Lung (tissue), 12 donors: ENCODE measurements around the gene CCDC85C. TPM values are rescaled to one million over a fixed set of nuclear protein-coding genes. Genes with fewer than 3 reads are reported as not detected.

Source experiments
- ATAC-seq: fragments of 200-7000 bp; cut with Tn5 transposase; one replicate; pipeline ENCODE4 v1.9.1; 2020; ENCODE audit warnings: moderate number of reproducible peaks; ENCODE audit not compliant: insufficient read depth, low FRiP score
- DNase-seq, 3 donors: peaks; one replicate each; pipeline ENCODE4 v3.0.0-alpha.2; 2013 to 2017
- H3K27ac ChIP-seq, 2 donors: one replicate each; pipeline ENCODE4 v1.5.1; 2013; ENCODE audit warnings: mild to moderate bottlenecking in 2 of 2, moderate library complexity in 2 of 2, control low read depth in 1 of 2, inconsistent platforms in 1 of 2, low read depth in 1 of 2, low read length in 1 of 2
- H3K27me3 ChIP-seq, 3 donors: one replicate each; pipeline ENCODE4 v1.5.1; 2013; ENCODE audit warnings: low read length in 2 of 3; ENCODE audit not compliant: control insufficient read depth in 3 of 3, insufficient read depth in 3 of 3
- H3K36me3 ChIP-seq, 4 donors: one replicate each; pipeline ENCODE4 v1.5.1; 2013; ENCODE audit warnings: low read length in 4 of 4, mild to moderate bottlenecking in 1 of 4, moderate library complexity in 1 of 4; ENCODE audit not compliant: control insufficient read depth in 4 of 4, insufficient read depth in 4 of 4
- H3K4me1 ChIP-seq, 5 donors: one replicate each; pipeline ENCODE4 v1.5.1; 2013; ENCODE audit warnings: low read length in 5 of 5, mild to moderate bottlenecking in 2 of 5, moderate library complexity in 1 of 5; ENCODE audit not compliant: control insufficient read depth in 5 of 5, insufficient read depth in 5 of 5
- H3K4me3 ChIP-seq: one replicate; pipeline ENCODE4 v1.5.1; 2013; ENCODE audit warnings: mild to moderate bottlenecking, control low read depth, moderate library complexity
- H3K9ac ChIP-seq, 2 donors: one replicate each; pipeline ENCODE4 v1.5.1; 2013; ENCODE audit warnings: low read length in 2 of 2, control low read depth in 1 of 2; ENCODE audit not compliant: insufficient read depth in 1 of 2
- H3K9me3 ChIP-seq, 4 donors: one replicate each; pipeline ENCODE4 v1.5.1; 2013; ENCODE audit warnings: low read length in 3 of 4, mild to moderate bottlenecking in 1 of 4, moderate library complexity in 1 of 4; ENCODE audit not compliant: control insufficient read depth in 4 of 4, insufficient read depth in 3 of 4
- CTCF ChIP-seq: IDR thresholded peaks from 2 replicates; pipeline ENCODE4 v1.5.1; 2012; ENCODE audit warnings: mild to moderate bottlenecking; ENCODE audit errors: control extremely low read depth, extremely low read depth
- whole genome bisulfite sequencing, 2 donors: extraction: QIAGEN DNeasy Blood & Tissue Kit; methylation state at CpG; one replicate each; pipeline ENCODE4 v1.1.7; 2013; 5-methylcytosine and 5-hydroxymethylcytosine counted together
- polyA plus RNA-seq, 2 donors: library from polyadenylated mRNA; stranded (reverse); fragments of 200-250 nt; gene quantifications; one replicate each; pipeline ENCODE4 v1.2.1, GENCODE V29; 2013
- total RNA-seq, 2 donors: library from RNA; depleted of rRNA in 1 of 2; stranded (reverse); fragments of >200 nt in 1 of 2; gene quantifications; one replicate each; pipeline ENCODE4 v1.2.1, GENCODE V29; 2014 to 2021
- donor health status: control.
- donor health status: control.
- donor health status: Bipolar disorder and iron deficiency.
- donor health status: healthy.
- donor health status: DM: yes; HTN: yes; CAD: no.

Gene CCDC85C
- total and polyA plus RNA-seq, 4 donors: 2.8 to 19.8 (median 17.6) TPM

GRCh38 chr14:99587460-99588278, 16.3 kb downstream of the CCDC85C start:
- H3K27me3 ChIP-seq: no peaks in the 10 kb centered on the region
- 93% methylated on average over 18 of the region's 18 CpGs for WGBS, 2 donors
- no peaks in the 10 kb centered on the region for H3K9me3 ChIP-seq
- no peak overlapping the region for H3K9ac ChIP-seq
- peaks cover 0 to 37% (median 8%) of the 10 kb centered on the region in 5 donors for H3K4me1 ChIP-seq
- DNase-seq: no peak
- ATAC-seq: no peak
- no peak overlapping the region for H3K27ac ChIP-seq
- H3K36me3 ChIP-seq: no peaks in the 10 kb centered on the region
- no peak for TF ChIP-seq CTCF
- no peak overlapping the region for H3K4me3 ChIP-seq

DNA sequence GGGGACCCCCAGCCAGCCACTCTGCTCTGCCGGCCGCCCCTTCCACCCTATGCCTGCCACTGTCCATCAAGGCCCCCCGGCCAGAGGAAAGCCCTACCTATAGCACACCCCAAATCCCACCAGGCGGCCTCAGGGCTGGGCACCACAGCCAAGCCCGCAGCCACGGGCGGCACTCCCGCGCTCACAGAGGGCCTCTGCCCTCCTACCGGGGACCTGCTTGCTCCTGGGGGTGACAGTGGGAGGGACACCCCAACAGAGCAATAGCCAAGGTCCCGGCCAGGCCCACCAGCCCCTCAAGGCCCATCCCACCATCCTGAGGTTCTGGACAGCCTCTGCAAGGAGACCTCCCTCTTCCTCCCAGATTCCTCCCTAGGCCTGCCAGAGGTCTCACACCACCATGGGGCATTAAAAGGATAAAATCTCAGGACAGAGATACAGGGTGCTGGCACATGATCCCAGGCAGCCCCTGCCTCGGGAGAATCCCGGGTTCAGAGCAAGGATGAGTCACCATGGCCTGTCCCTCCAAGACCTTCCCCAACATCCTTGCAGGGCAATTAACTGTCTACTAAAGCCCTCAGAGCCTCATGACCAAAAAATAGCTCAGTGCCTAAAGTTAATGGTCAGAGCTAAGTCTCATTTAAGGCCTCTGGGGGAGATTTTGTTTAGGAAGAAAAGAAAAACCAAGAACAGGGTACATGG, 17.1 kb downstream of the CCDC85C start:
- Histone ChIP-seq H3K9me3 (no peaks in the 10 kb centered on the region), H3K4me3 (no peak overlapping the region), H3K36me3 (peaks cover 0 to 2% (median 0%) of the 10 kb centered on the region in 4 donors), H3K27ac (no peak overlapping the region), H3K9ac (no peak overlapping the region), H3K27me3 (no peaks in the 10 kb centered on the region), H3K4me1 (peaks cover 0 to 32% (median 8%) of the 10 kb centered on the region in 5 donors)
- TF ChIP-seq CTCF: no peak
- ATAC-seq (no peak), DNase-seq (no peak)
- 83 to 97% methylated on average over 13 of the region's 13 CpGs for WGBS, 2 donors

DNA sequence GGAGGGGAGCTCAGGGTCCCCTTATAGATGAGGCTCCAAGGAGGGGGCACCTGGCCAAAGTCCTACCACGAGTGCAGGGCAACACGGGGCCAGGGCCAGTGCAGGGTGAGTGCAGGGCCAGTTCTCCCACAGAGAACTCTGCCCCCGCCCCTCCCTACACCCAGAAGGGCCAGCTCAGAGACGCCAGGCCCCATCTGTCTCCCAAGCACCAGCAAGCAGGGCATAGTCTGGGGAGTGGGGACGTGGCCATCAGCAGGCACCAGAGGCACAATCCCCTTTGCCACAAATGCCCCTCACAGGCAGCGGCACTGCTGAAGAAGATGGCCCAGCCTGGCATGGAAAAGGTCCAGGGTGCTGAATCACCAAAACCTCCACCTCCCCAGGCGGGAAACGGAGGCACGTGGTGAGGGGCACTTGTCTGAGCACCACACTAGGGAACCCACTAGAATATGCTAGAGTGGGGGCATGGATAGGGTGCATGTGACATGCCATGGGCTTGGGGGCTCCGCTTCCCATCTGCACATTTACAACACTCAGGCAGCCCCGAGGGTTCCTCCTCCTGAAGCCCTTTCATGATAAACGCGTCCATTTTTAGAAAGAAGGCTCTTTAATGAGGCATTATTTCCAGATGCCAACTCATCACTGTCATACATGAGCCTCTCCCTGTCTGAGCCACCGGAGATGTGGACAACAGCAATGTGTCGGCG, 17.8 kb downstream of the CCDC85C start:
- no peaks in the 10 kb centered on the region for H3K9me3 ChIP-seq
- 87 to 91% methylated on average over 16 of the region's 16 CpGs for WGBS, 2 donors
- peaks cover 0 to 31% (median 8%) of the 10 kb centered on the region in 5 donors for H3K4me1 ChIP-seq
- DNase-seq (no peak), ATAC-seq (no peak)
- no peak for TF ChIP-seq CTCF
- H3K27me3 ChIP-seq: no peaks in the 10 kb centered on the region
- H3K4me3 ChIP-seq: no peak overlapping the region
- H3K27ac ChIP-seq: no peak overlapping the region
- H3K9ac ChIP-seq: no peak overlapping the region
- peaks cover 0 to 2% (median 0%) of the 10 kb centered on the region in 4 donors for H3K36me3 ChIP-seq
